GM12878 (cell line): ENCODE data around the gene TRPM5. TPM values are rescaled to one million over a fixed set of nuclear protein-coding genes. Genes with fewer than 3 reads are reported as not detected.

Experiments
- ATAC-seq: fragments of 200-7000 bp; cut with Tn5 transposase; 3 replicates; pipeline ENCODE4 v1.9.1; 2020; ENCODE audit warnings: mild to moderate bottlenecking, moderate library complexity
- BruUV-seq: library from RNA; stranded (reverse); fragments of 400-500 nt; replicated peaks from 2 replicates; lab custom pipeline; 2021; lab: Mats Ljungman, UMichigan
- CTCF ChIA-PET: fragments of 300-600 bp; sonication (Branson Sonifier 250); formaldehyde crosslinking; extraction: SDS; loops from one replicate; lab custom pipeline; 2021; ENCODE audit warnings: inconsistent platforms; lab: Yijun Ruan, JAX
- POLR2A ChIA-PET: fragments of 350-600 bp; formaldehyde crosslinking; extraction: SDS; loops from one replicate; lab custom pipeline; 2021; ENCODE audit warnings: inconsistent platforms; lab: Charles Lee
- RAD21 ChIA-PET: fragments of 300-600 bp; sonication (Branson Sonifier 250); formaldehyde crosslinking; loops from one replicate; lab custom pipeline; 2023; ENCODE audit warnings: antibody characterized with exemption; ENCODE audit not compliant: unreplicated experiment; lab: Charles Lee
- SMC1A ChIA-PET: fragments of 300-600 bp; sonication (Branson Sonifier 250); formaldehyde crosslinking; loops from one replicate; lab custom pipeline; 2023; ENCODE audit not compliant: unreplicated experiment, uncharacterized antibody; lab: Charles Lee
- DNase-seq: peaks from one replicate; pipeline ENCODE4 v3.0.0-alpha.2; 2011; ENCODE audit warnings: low read depth, low spot score
- FAIRE-seq: peaks from 3 replicates; lab custom pipeline; 2011; peaks lifted over from hg19 to GRCh38; lab: Jason Lieb, UNC
- H2AFZ ChIP-seq: 2 replicates; pipeline ENCODE4 v1.6.0; 2011; ENCODE audit warnings: low read depth, low read length, control low read depth; ENCODE audit not compliant: control insufficient read depth
- H3K27ac ChIP-seq: 2 replicates; pipeline ENCODE4 v1.5.1; 2011; ENCODE audit warnings: control low read depth; ENCODE audit not compliant: control insufficient read depth, insufficient read depth
- H3K27me3 ChIP-seq, 2 experiments: replicated peaks in 1 of 2; 2 replicates each; pipeline versions ENCODE4 v1.6.0 to v1.6.1; 2011; ENCODE audit warnings: low read length in 1 of 2; ENCODE audit not compliant: control insufficient read depth in 2 of 2, insufficient read depth in 2 of 2
- H3K36me3 ChIP-seq, 2 experiments: 2 replicates each; pipeline ENCODE4 v1.5.1; 2011; ENCODE audit warnings: low read length in 1 of 2; ENCODE audit not compliant: control insufficient read depth in 2 of 2, insufficient read depth in 2 of 2
- H3K4me1 ChIP-seq: 2 replicates; pipeline ENCODE4 v1.6.1; 2011; ENCODE audit warnings: mild to moderate bottlenecking, low read length, moderate library complexity, mixed read lengths; ENCODE audit not compliant: control insufficient read depth, insufficient read depth
- H3K4me2 ChIP-seq: 2 replicates; pipeline ENCODE4 v1.6.0; 2011; ENCODE audit warnings: control low read depth; ENCODE audit not compliant: control insufficient read depth, insufficient read depth
- H3K4me3 ChIP-seq: fragments of 200-600 bp; sonication (generic); 2 replicates; pipeline ENCODE4 v1.5.1; 2016
- H3K79me2 ChIP-seq: 2 replicates; pipeline ENCODE4 v1.6.0; 2011; ENCODE audit warnings: low read length; ENCODE audit not compliant: control insufficient read depth, insufficient read depth
- H3K9ac ChIP-seq: 2 replicates; pipeline ENCODE4 v1.8.0; 2011; ENCODE audit warnings: low read length, control low read depth, mixed read lengths; ENCODE audit not compliant: control insufficient read depth, insufficient read depth
- H3K9me3 ChIP-seq: replicated peaks from 3 replicates; pipeline ENCODE4 v1.5.1; 2011; ENCODE audit warnings: mild to moderate bottlenecking, low read length; ENCODE audit not compliant: control insufficient read depth, insufficient read depth
- H4K20me1 ChIP-seq: 2 replicates; pipeline ENCODE4 v1.6.0; 2011; ENCODE audit not compliant: control insufficient read depth, insufficient read depth
- BMI1 ChIP-seq: fragments of 450-650 bp; IDR thresholded peaks from 2 replicates; pipeline ENCODE4 v1.6.1; 2016; ENCODE audit warnings: mild to moderate bottlenecking, moderate library complexity, borderline replicate concordance
- CEBPB ChIP-seq, 2 experiments: fragments of 150-350 bp in 1 of 2; IDR thresholded peaks; 2 replicates each; pipeline ENCODE4 v1.6.1; 2012 to 2014; ENCODE audit warnings: low read depth in 2 of 2, low read length in 2 of 2, borderline replicate concordance in 1 of 2, inconsistent platforms in 1 of 2
- HDAC6 ChIP-seq: fragments of 200-600 bp; sonication (generic); IDR thresholded peaks from one replicate; pipeline ENCODE4 v1.8.0; 2017; ENCODE audit warnings: antibody characterized with exemption; ENCODE audit not compliant: unreplicated experiment
- NBN ChIP-seq: fragments of 450-650 bp; IDR thresholded peaks from 2 replicates; pipeline ENCODE4 v1.6.1; 2016
- RB1 ChIP-seq: fragments of 450-650 bp; formaldehyde crosslinking; IDR thresholded peaks from 2 replicates; pipeline ENCODE4 v1.6.1; 2017; ENCODE audit warnings: mild to moderate bottlenecking, borderline replicate concordance
- SIN3A ChIP-seq: IDR thresholded peaks from 2 replicates; pipeline ENCODE4 v1.6.1; 2012; ENCODE audit warnings: low read depth, low read length, improper control_type of control experiment
- SIX5 ChIP-seq: IDR thresholded peaks from 2 replicates; pipeline ENCODE4 v1.6.1; 2011; ENCODE audit warnings: mild to moderate bottlenecking, low read depth, low read length, moderate library complexity; ENCODE audit not compliant: severe bottlenecking
- SREBF1 ChIP-seq: IDR thresholded peaks from 2 replicates; pipeline ENCODE4 v1.6.1; 2012; ENCODE audit warnings: mild to moderate bottlenecking, low read length
- SREBF2 ChIP-seq: IDR thresholded peaks from 2 replicates; pipeline ENCODE4 v1.6.1; 2012; ENCODE audit warnings: mild to moderate bottlenecking, low read length
- SRF ChIP-seq, 2 experiments: IDR thresholded peaks; 2 replicates each; pipeline ENCODE4 v1.6.1; 2011; ENCODE audit warnings: low read depth in 2 of 2, low read length in 2 of 2, mild to moderate bottlenecking in 1 of 2, moderate library complexity in 1 of 2
- TARDBP ChIP-seq: IDR thresholded peaks from 2 replicates; pipeline ENCODE4 v1.6.1; 2016; ENCODE audit warnings: borderline replicate concordance
- YY1 ChIP-seq: IDR thresholded peaks from 2 replicates; pipeline ENCODE4 v1.6.1; 2011; ENCODE audit warnings: low read depth, mild to moderate bottlenecking, low read length
- ZNF384 ChIP-seq: IDR thresholded peaks from 2 replicates; pipeline ENCODE4 v1.6.1; 2012; ENCODE audit warnings: low read depth, mild to moderate bottlenecking, low read length, improper control_type of control experiment, borderline replicate concordance
- ZSCAN29 ChIP-seq: fragments of 450-650 bp; IDR thresholded peaks from 2 replicates; pipeline ENCODE4 v1.6.1; 2017; ENCODE audit warnings: mild to moderate bottlenecking, moderate library complexity
- WGBS: methylation state at CpG from one replicate; pipeline ENCODE4 v1.1.6; 2016; ENCODE audit warnings: low lambda C conversion rate; ENCODE audit not compliant: insufficient replicate concordance, insufficient coverage; ENCODE audit errors: missing lambda C conversion rate; 5-methylcytosine and 5-hydroxymethylcytosine counted together
- in situ Hi-C: fragments of 300-500 bp; cut with MboI; formaldehyde crosslinking; loops from 9 replicates; pipeline ENCODE4 v1.14.3; 2018; ENCODE audit warnings: mixed read lengths
- intact Hi-C: fragments of 100-400 bp; cut with micrococcal nuclease; formaldehyde crosslinking; loops from one replicate; pipeline ENCODE4 v1.14.2; 2022; ENCODE audit not compliant: unreplicated experiment
- polyA plus RNA-seq, 11 experiments: library from polyadenylated mRNA; depleted of rRNA in 4 of 11; unstranded in 6 of 11; stranded (reverse) in 5 of 11; fragments of >200 nt; fragmentation: Nextera tagmentation in 4 of 11; fragmentation: Illumina TruSeq in 1 of 11; extraction: Ambion mirVana in 4 of 11; extraction: Trizol in 1 of 11; gene quantifications; 1 replicate in 1 of 11; 2 replicates in 10 of 11; pipeline versions ENCODE4 v1.2.1 to v1.2.3, GENCODE V29; 2011 to 2016; ENCODE audit warnings: inconsistent platforms in 2 of 11, missing spikeins in 2 of 11, low read depth in 1 of 11
- total RNA-seq, 4 experiments: library from RNA; depleted of rRNA in 3 of 4; stranded (reverse); fragments of >200 nt in 3 of 4; fragmentation: Illumina TruSeq in 1 of 4; extraction: Trizol in 1 of 4; gene quantifications; 2 replicates each; pipeline versions ENCODE4 v1.2.1 to v1.2.3, GENCODE V29; 2013 to 2021
- TF ChIP-seq, protein P1 (sequence below): fragments of 450-650 bp; IDR thresholded peaks from 2 replicates; pipeline ENCODE4 v1.6.1; 2017; ENCODE audit warnings: mild to moderate bottlenecking
- TF ChIP-seq, protein P2 (sequence below): fragments of 450-650 bp; IDR thresholded peaks from 2 replicates; pipeline ENCODE4 v1.6.1; 2017; ENCODE audit warnings: mild to moderate bottlenecking, low read depth, inconsistent platforms; ENCODE audit not compliant: poor library complexity, severe bottlenecking

The TRPM5 gene
- total and polyA plus RNA-seq, 10 of the 15 experiments (the other 5 are each of a cell fraction or from before 2014, with no cell fraction given), result not detected

GRCh38 chr11:2458321-2458720 lies 14.0 kb upstream of the TRPM5 start:
- Histone ChIP-seq H3K4me2 (no peak overlapping the region), H2AFZ (no peak overlapping the region), H3K9ac (no peak overlapping the region), H3K4me1 (no peaks in the 10 kb centered on the region), H3K9me3 (no peaks in the 10 kb centered on the region; the same call in 2 of the 3 replicates), H3K4me3 (no peak overlapping the region), H3K27ac (no peak overlapping the region), H3K79me2 (no peaks in the 10 kb centered on the region), H4K20me1 (no peaks in the 10 kb centered on the region), H3K36me3 (no peaks in the 10 kb centered on the region), H3K27me3 (no peaks in the 10 kb centered on the region; a peak in 1 of 4 replicates)
- ChIA-PET POLR2A (no interaction called here), CTCF (no interaction called here), RAD21 (no interaction called here), SMC1A (no interaction called here)
- no TSS peak for BruUV-seq
- intact Hi-C loops (no loop called here), in situ Hi-C loops (no loop called here)
- TF ChIP-seq ZSCAN29, result no peak
- TF ChIP-seq NBN, result no peak
- TF ChIP-seq, protein P1, sequence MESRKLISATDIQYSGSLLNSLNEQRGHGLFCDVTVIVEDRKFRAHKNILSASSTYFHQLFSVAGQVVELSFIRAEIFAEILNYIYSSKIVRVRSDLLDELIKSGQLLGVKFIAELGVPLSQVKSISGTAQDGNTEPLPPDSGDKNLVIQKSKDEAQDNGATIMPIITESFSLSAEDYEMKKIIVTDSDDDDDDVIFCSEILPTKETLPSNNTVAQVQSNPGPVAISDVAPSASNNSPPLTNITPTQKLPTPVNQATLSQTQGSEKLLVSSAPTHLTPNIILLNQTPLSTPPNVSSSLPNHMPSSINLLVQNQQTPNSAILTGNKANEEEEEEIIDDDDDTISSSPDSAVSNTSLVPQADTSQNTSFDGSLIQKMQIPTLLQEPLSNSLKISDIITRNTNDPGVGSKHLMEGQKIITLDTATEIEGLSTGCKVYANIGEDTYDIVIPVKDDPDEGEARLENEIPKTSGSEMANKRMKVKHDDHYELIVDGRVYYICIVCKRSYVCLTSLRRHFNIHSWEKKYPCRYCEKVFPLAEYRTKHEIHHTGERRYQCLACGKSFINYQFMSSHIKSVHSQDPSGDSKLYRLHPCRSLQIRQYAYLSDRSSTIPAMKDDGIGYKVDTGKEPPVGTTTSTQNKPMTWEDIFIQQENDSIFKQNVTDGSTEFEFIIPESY, result no peak
- no peak for TF ChIP-seq CEBPB (IDR thresholded peaks at IDR 0.05; ENCODE audit: borderline replicate concordance in 1 of 2, low read depth in 2 of 2, low read length in 2 of 2)
- no peak for TF ChIP-seq HDAC6
- no peak for TF ChIP-seq SRF (IDR thresholded peaks at IDR 0.05; ENCODE audit: low read depth in 2 of 2, low read length in 2 of 2)
- TF ChIP-seq SREBF2, result no peak
- no peak for TF ChIP-seq ZNF384
- no peak for TF ChIP-seq SIN3A
- TF ChIP-seq SREBF1, result no peak
- no peak for TF ChIP-seq BMI1
- no peak for TF ChIP-seq RB1
- no peak for TF ChIP-seq TARDBP
- no peak for TF ChIP-seq SIX5
- TF ChIP-seq YY1, result no peak
- TF ChIP-seq, protein P2, sequence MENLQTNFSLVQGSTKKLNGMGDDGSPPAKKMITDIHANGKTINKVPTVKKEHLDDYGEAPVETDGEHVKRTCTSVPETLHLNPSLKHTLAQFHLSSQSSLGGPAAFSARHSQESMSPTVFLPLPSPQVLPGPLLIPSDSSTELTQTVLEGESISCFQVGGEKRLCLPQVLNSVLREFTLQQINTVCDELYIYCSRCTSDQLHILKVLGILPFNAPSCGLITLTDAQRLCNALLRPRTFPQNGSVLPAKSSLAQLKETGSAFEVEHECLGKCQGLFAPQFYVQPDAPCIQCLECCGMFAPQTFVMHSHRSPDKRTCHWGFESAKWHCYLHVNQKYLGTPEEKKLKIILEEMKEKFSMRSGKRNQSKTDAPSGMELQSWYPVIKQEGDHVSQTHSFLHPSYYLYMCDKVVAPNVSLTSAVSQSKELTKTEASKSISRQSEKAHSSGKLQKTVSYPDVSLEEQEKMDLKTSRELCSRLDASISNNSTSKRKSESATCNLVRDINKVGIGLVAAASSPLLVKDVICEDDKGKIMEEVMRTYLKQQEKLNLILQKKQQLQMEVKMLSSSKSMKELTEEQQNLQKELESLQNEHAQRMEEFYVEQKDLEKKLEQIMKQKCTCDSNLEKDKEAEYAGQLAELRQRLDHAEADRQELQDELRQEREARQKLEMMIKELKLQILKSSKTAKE, result no peak
- DNase-seq (no peak), FAIRE-seq (no peak), ATAC-seq (no peak)
- WGBS, result 57% methylated on average over 13 of the region's 13 CpGs
